OCI-M1 (cell line): ENCODE measurements around the gene ASPM.

ENCODE experiments used
- DNase-seq: peaks from one replicate; lab custom pipeline; 2025; lab: John Stamatoyannopoulos, UW

The ASPM gene

GRCh38 chr1:197146101-197147095 lies at the start of gene ASPM:
ASPM (minus strand) TSS chr1:197146669; CDS start chr1:197146437, 232 bp downstream.
- DNase-seq = peak; percentile 99

GRCh38 chr1:197195100-197195499 lies 48.6 kb upstream of the ASPM start:
- DNase-seq = no peak

GRCh38 chr1:197184190-197184589 lies 37.7 kb upstream of the ASPM start:
- peak; percentile 85 for DNase-seq

- DNase-seq = no peak
Observed at GRCh38 chr1:197183195-197183748, 36.8 kb upstream of the ASPM start.

- no peak for DNase-seq
Observed at GRCh38 chr1:197182716-197183115, 36.2 kb upstream of the ASPM start.

GRCh38 chr1:197181982-197182381 lies 35.5 kb upstream of the ASPM start:
- no peak for DNase-seq

GRCh38 chr1:197180252-197180878 lies 33.9 kb upstream of the ASPM start:
- DNase-seq = peak; percentile 78

- DNase-seq = peak; percentile 90
Observed at GRCh38 chr1:197178998-197179397, 32.5 kb upstream of the ASPM start.

GRCh38 chr1:197174818-197175217 lies 28.3 kb upstream of the ASPM start:
- DNase-seq = no peak

GRCh38 chr1:197173571-197174507 lies 27.4 kb upstream of the ASPM start:
- DNase-seq = peak; percentile 18

- peak; percentile 26 for DNase-seq
Observed at GRCh38 chr1:197171531-197171930, 25.1 kb upstream of the ASPM start.

- no peak for DNase-seq
Observed at GRCh38 chr1:197170538-197170937, 24.1 kb upstream of the ASPM start.

GRCh38 chr1:197159461-197159860 lies 13.0 kb upstream of the ASPM start:
- no peak for DNase-seq

GRCh38 chr1:197156692-197157091 lies 10.2 kb upstream of the ASPM start:
- DNase-seq = peak; percentile 19

- DNase-seq = no peak
Observed at GRCh38 chr1:197152662-197153061, 6.2 kb upstream of the ASPM start.

- DNase-seq = no peak
Observed at GRCh38 chr1:197151185-197151584, 4.7 kb upstream of the ASPM start.

- DNase-seq = no peak
Observed at GRCh38 chr1:197150336-197151005, 4.0 kb upstream of the ASPM start.

GRCh38 chr1:197149340-197149739 lies 2.9 kb upstream of the ASPM start:
- no peak for DNase-seq

GRCh38 chr1:197145446-197146024 lies 934 bp downstream of the ASPM start:
- peak; percentile 63 for DNase-seq

GRCh38 chr1:197144570-197145325 lies 1.7 kb downstream of the ASPM start:
- DNase-seq = peak; percentile 33
